Endothelial cell of umbilical vein (primary cell): Measurements from ENCODE around the gene PLEKHG2. TPM values are rescaled to one million over a fixed set of nuclear protein-coding genes. Genes with fewer than 3 reads are reported as not detected.

Experiments used
- BruUV-seq: library from RNA; stranded (reverse); fragments of 400-500 nt; replicated peaks from 2 replicates; lab custom pipeline; 2021; lab: Mats Ljungman, UMichigan
- CTCF ChIA-PET: fragments of 300-600, 350-600 bp; sonication (Branson Sonifier 250); formaldehyde crosslinking; loops from one replicate; lab custom pipeline; 2021; ENCODE audit warnings: antibody characterized with exemption, inconsistent platforms; lab: Charles Lee
- POLR2A ChIA-PET: fragments of 300-600, 350-600 bp; sonication (Branson Sonifier 250); formaldehyde crosslinking; loops from one replicate; lab custom pipeline; 2021; ENCODE audit warnings: antibody characterized with exemption, inconsistent platforms; lab: Charles Lee
- DNase-seq: peaks from one replicate; pipeline ENCODE4 v3.0.0-alpha.2; 2011; ENCODE audit warnings: low read depth, low spot score
- FAIRE-seq: peaks from 2 replicates; lab custom pipeline; 2011; peaks lifted over from hg19 to GRCh38; lab: Jason Lieb, UNC
- H2AFZ ChIP-seq: 2 replicates; pipeline ENCODE4 v1.6.0; 2012; ENCODE audit warnings: low read depth, low read length, control low read depth, inconsistent platforms
- H3K27ac ChIP-seq: 2 replicates; pipeline ENCODE4 v1.5.1; 2011; ENCODE audit warnings: low read depth, mild to moderate bottlenecking, control low read depth, low read length, moderate library complexity; ENCODE audit not compliant: insufficient read depth
- H3K27me3 ChIP-seq, 2 experiments: 2 replicates each; pipeline versions ENCODE4 v1.6.0 to v1.6.1; 2011; ENCODE audit warnings: low read length in 2 of 2, mixed read lengths in 1 of 2; ENCODE audit not compliant: control insufficient read depth in 2 of 2, insufficient read depth in 2 of 2
- H3K36me3 ChIP-seq, 2 experiments: 2 replicates in 1 of 2; 3 replicates in 1 of 2; pipeline ENCODE4 v1.5.1; 2011; ENCODE audit warnings: low read length in 2 of 2, mild to moderate bottlenecking in 1 of 2, moderate library complexity in 1 of 2; ENCODE audit not compliant: control insufficient read depth in 2 of 2, insufficient read depth in 2 of 2; ENCODE audit errors: extremely low read depth in 1 of 2
- H3K4me1 ChIP-seq: 3 replicates; pipeline ENCODE4 v1.5.1; 2011; ENCODE audit warnings: mild to moderate bottlenecking, low read length; ENCODE audit not compliant: control insufficient read depth, insufficient read depth; ENCODE audit errors: extremely low read depth
- H3K4me2 ChIP-seq: 2 replicates; pipeline ENCODE4 v1.6.1; 2011; ENCODE audit warnings: low read length, control low read depth, mixed read lengths; ENCODE audit not compliant: insufficient read depth
- H3K4me3 ChIP-seq, 3 experiments: fragments of 200-600 bp in 1 of 3; sonication (generic), shearing (Covaris generic) in 1 of 3; replicated peaks in 1 of 3; 2 replicates each; pipeline ENCODE4 v1.5.1; 2011 to 2016; ENCODE audit warnings: control low read depth in 3 of 3, low read length in 3 of 3, mild to moderate bottlenecking in 2 of 3, inconsistent platforms in 1 of 3, low read depth in 1 of 3, moderate library complexity in 1 of 3; ENCODE audit not compliant: insufficient read depth in 1 of 3
- H3K79me2 ChIP-seq: 2 replicates; pipeline ENCODE4 v1.6.0; 2012; ENCODE audit warnings: low read length, inconsistent platforms; ENCODE audit not compliant: control insufficient read depth, insufficient read depth
- H3K9ac ChIP-seq: replicated peaks from 2 replicates; pipeline ENCODE3; 2011; ENCODE audit warnings: low read length, control low read depth; ENCODE audit not compliant: insufficient read depth; ENCODE audit errors: extremely low read depth
- H3K9me1 ChIP-seq: replicated peaks from 3 replicates; pipeline ENCODE4 v1.6.0; 2011; ENCODE audit warnings: mild to moderate bottlenecking, low read length; ENCODE audit not compliant: control insufficient read depth, insufficient read depth; ENCODE audit errors: extremely low read depth
- H3K9me3 ChIP-seq: replicated peaks from 2 replicates; pipeline ENCODE4 v1.5.1; 2012; ENCODE audit warnings: low read length, inconsistent platforms; ENCODE audit not compliant: control insufficient read depth, insufficient read depth
- H4K20me1 ChIP-seq: replicated peaks from 2 replicates; pipeline ENCODE3; 2011; ENCODE audit warnings: mild to moderate bottlenecking, low read length; ENCODE audit not compliant: control insufficient read depth, insufficient read depth; ENCODE audit errors: extremely low read depth
- CTCF ChIP-seq, 2 donors: IDR thresholded peaks; 1 replicate in 1 of 2; 2 replicates in 1 of 2; pipeline ENCODE4 v1.5.1; 2011; ENCODE audit warnings: low read length in 2 of 2, mild to moderate bottlenecking in 2 of 2, moderate library complexity in 2 of 2, control low read depth in 1 of 2, inconsistent platforms in 1 of 2, low read depth in 1 of 2; ENCODE audit not compliant: insufficient read depth in 1 of 2; ENCODE audit errors: extremely low read depth in 1 of 2
- EZH2 ChIP-seq: IDR thresholded peaks from 2 replicates; pipeline ENCODE4 v1.6.1; 2012; ENCODE audit warnings: borderline replicate concordance, low read depth, mild to moderate bottlenecking, moderate library complexity, low read length, inconsistent platforms; ENCODE audit not compliant: severe bottlenecking
- FOS ChIP-seq: IDR thresholded peaks from 2 replicates; pipeline ENCODE4 v1.6.1; 2011; ENCODE audit warnings: mild to moderate bottlenecking, low read length, moderate library complexity, borderline replicate concordance; ENCODE audit not compliant: insufficient read depth
- GATA2 ChIP-seq: IDR thresholded peaks from 2 replicates; pipeline ENCODE4 v1.7.0; 2011; ENCODE audit warnings: low read depth, mild to moderate bottlenecking, moderate library complexity, mixed read lengths, low read length; ENCODE audit not compliant: insufficient read length, insufficient read depth
- JUN ChIP-seq: IDR thresholded peaks from 2 replicates; pipeline ENCODE4 v1.6.1; 2011; ENCODE audit warnings: borderline replicate concordance, low read depth; ENCODE audit not compliant: insufficient read length, insufficient read depth
- MAX ChIP-seq: IDR thresholded peaks from 2 replicates; pipeline ENCODE4 v1.6.1; 2011; ENCODE audit not compliant: insufficient read depth, insufficient read length
- MYC ChIP-seq: IDR thresholded peaks from one replicate; pipeline ENCODE4 v1.6.1; 2011; ENCODE audit warnings: mild to moderate bottlenecking, low read depth, low read length
- POLR2A ChIP-seq: IDR thresholded peaks from 2 replicates; pipeline ENCODE4 v1.6.1; 2012; ENCODE audit warnings: low read depth, mild to moderate bottlenecking, control low read depth, low read length
- POLR2AphosphoS5 ChIP-seq: IDR thresholded peaks from 2 replicates; pipeline ENCODE4 v1.6.1; 2012; ENCODE audit warnings: low read depth, mild to moderate bottlenecking, control low read depth, low read length, moderate library complexity; ENCODE audit not compliant: insufficient read depth
- dilution Hi-C: fragments of 300-500 bp; cut with MboI; formaldehyde crosslinking; loops from one replicate; pipeline ENCODE4 v1.15.0; 2019; ENCODE audit warnings: low sequenced_read_pairs; ENCODE audit not compliant: extremely low pct_ligation_motif_present
- intact Hi-C: fragments of 100-400 bp; cut with micrococcal nuclease; formaldehyde crosslinking; loops from one replicate; pipeline ENCODE4 v1.10.0; 2022
- polyA plus RNA-seq, 4 experiments: library from polyadenylated mRNA; depleted of rRNA in 3 of 4; stranded (reverse) in 3 of 4; unstranded in 1 of 4; fragments of >200 nt; gene quantifications; 2 replicates each; pipeline versions ENCODE4 v1.2.1 to v1.2.3, GENCODE V29; 2011 to 2012; ENCODE audit warnings: missing spikeins in 1 of 4
- total RNA-seq: library from RNA; stranded (reverse); gene quantifications from 2 replicates; pipeline ENCODE4 v1.2.3, GENCODE V29; 2021

The PLEKHG2 gene
- total and polyA plus RNA-seq, 2 donors (not counting 3 experiments of a cell fraction or from before 2014, with no cell fraction given), result 44.7 to 74.1 TPM

DNA sequence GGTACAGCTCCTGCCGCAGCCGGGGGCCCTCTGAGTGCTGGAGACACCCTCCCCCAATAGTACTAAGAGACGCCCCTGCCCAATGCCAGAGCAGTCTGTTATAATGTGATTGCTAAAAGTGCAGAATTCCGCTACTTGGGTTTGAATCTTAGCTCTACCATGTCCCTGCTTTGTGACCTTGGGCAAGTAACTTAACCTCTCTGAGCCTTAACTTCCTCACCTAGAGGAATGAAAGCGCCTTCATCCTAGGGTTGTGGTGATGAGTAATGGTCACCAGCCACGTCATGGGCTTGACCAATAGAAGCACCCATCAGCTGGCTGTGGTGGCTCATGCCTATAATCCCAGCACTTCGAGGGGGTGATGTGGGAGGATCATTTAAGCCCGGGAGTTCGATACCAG is 6.5 kb downstream of the PLEKHG2 start:
- TF ChIP-seq MAX, result no peak
- peaks cover 4% of the 10 kb centered on the region for H3K4me1 ChIP-seq
- H3K9me1 ChIP-seq, result no peaks in the 10 kb centered on the region
- dilution Hi-C loops, result no loop called here
- no peak overlapping the region for H3K9ac ChIP-seq
- ChIA-PET CTCF (no interaction called here), POLR2A (no interaction called here)
- no peak overlapping the region for H2AFZ ChIP-seq
- no peak overlapping the region for H3K27ac ChIP-seq
- peaks cover 8% of the 10 kb centered on the region for H3K79me2 ChIP-seq
- H4K20me1 ChIP-seq, result no peaks in the 10 kb centered on the region
- no peaks in the 10 kb centered on the region for H3K27me3 ChIP-seq
- no peak for FAIRE-seq
- no peaks in the 10 kb centered on the region for H3K9me3 ChIP-seq
- intact Hi-C loops, result no loop called here
- DNase-seq, result no peak
- H3K4me2 ChIP-seq, result no peak overlapping the region
- no peak overlapping the region for H3K4me3 ChIP-seq
- peaks cover 8 to 43% of the 10 kb centered on the region in 2 experiments for H3K36me3 ChIP-seq
- no TSS peak for BruUV-seq

GRCh38 chr19:39420769-39421168 is 8.3 kb downstream of the PLEKHG2 start:
- FAIRE-seq (no peak), DNase-seq (no peak)
- ChIA-PET POLR2A (interaction anchor here (1.8 kb wide), 1 partner anchor 15 kb away, joined by 7 read pairs; the partner anchor contains the start of gene RPS16), CTCF (interaction anchor here (0.6 to 1.1 kb wide), 3 partner anchors 8 to 54 kb away, joined by 3 read pairs; partner anchors contain the start of gene MED29)
- intact Hi-C loops (no loop called here), dilution Hi-C loops (no loop called here)
- Histone ChIP-seq H3K9me1 (no peaks in the 10 kb centered on the region), H3K4me3 (no peak overlapping the region), H3K4me2 (no peak overlapping the region), H3K9me3 (no peaks in the 10 kb centered on the region), H3K36me3 (peaks cover 11 to 49% of the 10 kb centered on the region in 2 experiments), H4K20me1 (no peaks in the 10 kb centered on the region), H3K9ac (no peak overlapping the region), H3K79me2 (no peaks in the 10 kb centered on the region), H2AFZ (no peak overlapping the region), H3K27me3 (no peaks in the 10 kb centered on the region), H3K27ac (no peak overlapping the region), H3K4me1 (no peaks in the 10 kb centered on the region)
- no TSS peak for BruUV-seq
- TF ChIP-seq FOS, result no peak
- TF ChIP-seq CTCF (IDR thresholded peaks at IDR 0.05; ENCODE audit: extremely low read depth in 1 of 2, insufficient read depth in 1 of 2, low read depth in 1 of 2, low read length in 2 of 2), result no peak
- no peak for TF ChIP-seq EZH2
- no peak for TF ChIP-seq POLR2AphosphoS5
- TF ChIP-seq JUN, result no peak
- no peak for TF ChIP-seq MAX
- no peak for TF ChIP-seq GATA2
- TF ChIP-seq POLR2A, result no peak
- no peak for TF ChIP-seq MYC
